GM20431 (cell line): ENCODE results near the gene PARD3B.

Experiments
- in situ Hi-C: fragments of 300-500 bp; cut with MseI, MboI; formaldehyde crosslinking; loops from one replicate; pipeline ENCODE4 v1.15.0; 2020; ENCODE audit warnings: low sequenced_read_pairs; ENCODE audit not compliant: unreplicated experiment

Gene PARD3B

GRCh38 chr2:204871231-204871953, 326.1 kb downstream of the PARD3B start:
- in situ Hi-C loops: no loop called here

- in situ Hi-C loops: no loop called here
Measured at GRCh38 chr2:204876311-204876710, 331.0 kb downstream of the PARD3B start.

- in situ Hi-C loops: no loop called here
Measured at GRCh38 chr2:204877691-204878090, 332.4 kb downstream of the PARD3B start.

GRCh38 chr2:204880928-204881327, 335.7 kb downstream of the PARD3B start:
- in situ Hi-C loops: no loop called here

GRCh38 chr2:204881655-204882054, 336.4 kb downstream of the PARD3B start:
- in situ Hi-C loops: no loop called here

- in situ Hi-C loops: no loop called here
Measured at GRCh38 chr2:204885747-204886146, 340.5 kb downstream of the PARD3B start.

GRCh38 chr2:204886713-204887112, 341.4 kb downstream of the PARD3B start:
- in situ Hi-C loops: no loop called here

- in situ Hi-C loops: no loop called here
Measured at GRCh38 chr2:204888222-204888621, 342.9 kb downstream of the PARD3B start.

- in situ Hi-C loops: no loop called here
Measured at GRCh38 chr2:204890680-204891079, 345.4 kb downstream of the PARD3B start.

- in situ Hi-C loops: no loop called here
Measured at GRCh38 chr2:204891739-204892138, 346.5 kb downstream of the PARD3B start.

GRCh38 chr2:204892506-204893255, 347.4 kb downstream of the PARD3B start:
- in situ Hi-C loops: no loop called here

- in situ Hi-C loops: no loop called here
Measured at GRCh38 chr2:204896146-204896545, 350.9 kb downstream of the PARD3B start.

- in situ Hi-C loops: no loop called here
Measured at GRCh38 chr2:204897561-204897960, 352.3 kb downstream of the PARD3B start.

- in situ Hi-C loops: no loop called here
Measured at GRCh38 chr2:204898928-204899640, 353.8 kb downstream of the PARD3B start.

- in situ Hi-C loops: no loop called here
Measured at GRCh38 chr2:204899983-204900382, 354.7 kb downstream of the PARD3B start.

- in situ Hi-C loops: no loop called here
Measured at GRCh38 chr2:204900487-204900886, 355.2 kb downstream of the PARD3B start.

- in situ Hi-C loops: no loop called here
Measured at GRCh38 chr2:204900910-204901309, 355.6 kb downstream of the PARD3B start.

GRCh38 chr2:204901591-204901990, 356.3 kb downstream of the PARD3B start:
- in situ Hi-C loops: no loop called here

GRCh38 chr2:204909791-204910190, 364.5 kb downstream of the PARD3B start:
- in situ Hi-C loops: no loop called here

GRCh38 chr2:204913312-204913711, 368.0 kb downstream of the PARD3B start:
- in situ Hi-C loops: no loop called here
